Glutamatergic neuron (in vitro differentiated cells): ENCODE results near the gene CLEC2L. TPM values are rescaled to one million over a fixed set of nuclear protein-coding genes. Genes with fewer than 3 reads are reported as not detected.

Experiments
- DNase-seq: peaks from one replicate; pipeline ENCODE4 v3.0.0; 2022
- H3K27ac Mint-ChIP-seq: one replicate; pipeline ENCODE4 v1.8.0; 2020; ENCODE audit warnings: mild to moderate bottlenecking, mixed read lengths, inconsistent platforms; ENCODE audit not compliant: unreplicated experiment
- H3K27me3 Mint-ChIP-seq: one replicate; pipeline ENCODE4 v1.8.0; 2020; ENCODE audit warnings: mild to moderate bottlenecking, moderate library complexity, mixed read lengths, inconsistent platforms; ENCODE audit not compliant: unreplicated experiment
- H3K36me3 Mint-ChIP-seq: one replicate; pipeline ENCODE4 v1.8.0; 2020; ENCODE audit warnings: mild to moderate bottlenecking, mixed read lengths, inconsistent platforms; ENCODE audit not compliant: unreplicated experiment
- H3K4me1 Mint-ChIP-seq: one replicate; pipeline ENCODE4 v1.8.0; 2020; ENCODE audit warnings: mild to moderate bottlenecking, low read depth, mixed read lengths, inconsistent platforms; ENCODE audit not compliant: unreplicated experiment
- H3K4me3 Mint-ChIP-seq: one replicate; pipeline ENCODE4 v1.8.0; 2020; ENCODE audit warnings: mild to moderate bottlenecking, mixed read lengths, inconsistent platforms; ENCODE audit not compliant: unreplicated experiment
- H3K9me3 Mint-ChIP-seq: one replicate; pipeline ENCODE4 v1.8.0; 2020; ENCODE audit warnings: mild to moderate bottlenecking, moderate library complexity, mixed read lengths, inconsistent platforms; ENCODE audit not compliant: unreplicated experiment
- CTCF ChIP-seq: fragments of 200-600 bp; sonication (generic); IDR thresholded peaks from one replicate; pipeline ENCODE4 v1.5.0; 2021; ENCODE audit not compliant: partially characterized antibody, unreplicated experiment
- total RNA-seq: library from RNA; stranded (reverse); fragmentation: NEBNext Ultra II Directional; extraction: Animal tissue kit (Norgen Biotek cat#: 25700); gene quantifications from one replicate; pipeline ENCODE4 v1.2.1, GENCODE V29; 2021; ENCODE audit not compliant: unreplicated experiment

Gene CLEC2L
- total RNA-seq, 1 donor from 2014 or later = 3.1 TPM

GRCh38 chr7:139568813-139569490, 45.5 kb downstream of the CLEC2L start:
- DNase-seq = no peak
- no peak overlapping the region for H3K27ac Mint-ChIP-seq
- TF ChIP-seq CTCF = no peak

GRCh38 chr7:139570119-139570518, 46.6 kb downstream of the CLEC2L start:
- no peak for DNase-seq
- no peak for TF ChIP-seq CTCF
- Mint-ChIP-seq H3K9me3 (peaks cover 5% of the 10 kb centered on the region), H3K4me1 (peaks cover 2% of the 10 kb centered on the region), H3K27ac (no peak overlapping the region), H3K36me3 (peaks cover 5% of the 10 kb centered on the region), H3K4me3 (no peak overlapping the region), H3K27me3 (peaks cover 4% of the 10 kb centered on the region)

More at GRCh38 chr7:139568813-139569490, 45.5 kb downstream of the CLEC2L start:
- Mint-ChIP-seq H3K9me3 (peaks cover 5% of the 10 kb centered on the region), H3K36me3 (peaks cover 5% of the 10 kb centered on the region), H3K4me3 (no peak overlapping the region), H3K27me3 (peaks cover 4% of the 10 kb centered on the region), H3K4me1 (peaks cover 2% of the 10 kb centered on the region)

- H3K4me1 Mint-ChIP-seq = peaks cover 2% of the 10 kb centered on the region
- TF ChIP-seq CTCF = no peak
- peaks cover 5% of the 10 kb centered on the region for H3K9me3 Mint-ChIP-seq
- peaks cover 4% of the 10 kb centered on the region for H3K27me3 Mint-ChIP-seq
- no peak for DNase-seq
- H3K36me3 Mint-ChIP-seq = peaks cover 5% of the 10 kb centered on the region
- no peak overlapping the region for H3K4me3 Mint-ChIP-seq
- H3K27ac Mint-ChIP-seq = no peak overlapping the region
These were observed 47.1 kb downstream of the CLEC2L start for GRCh38 chr7:139570626-139571025.

- H3K9me3 Mint-ChIP-seq = peaks cover 5% of the 10 kb centered on the region
- H3K4me3 Mint-ChIP-seq = no peak overlapping the region
- H3K27ac Mint-ChIP-seq = no peak overlapping the region
- no peak for TF ChIP-seq CTCF
- H3K4me1 Mint-ChIP-seq = peaks cover 2% of the 10 kb centered on the region
- H3K36me3 Mint-ChIP-seq = peaks cover 5% of the 10 kb centered on the region
- no peak for DNase-seq
- peaks cover 4% of the 10 kb centered on the region for H3K27me3 Mint-ChIP-seq
These were observed 47.7 kb downstream of the CLEC2L start for GRCh38 chr7:139571190-139571589.

GRCh38 chr7:139571651-139572050, 48.2 kb downstream of the CLEC2L start:
- no peak for TF ChIP-seq CTCF
- Mint-ChIP-seq H3K4me1 (peaks cover 2% of the 10 kb centered on the region), H3K27ac (no peak overlapping the region), H3K27me3 (peaks cover 4% of the 10 kb centered on the region), H3K9me3 (peaks cover 5% of the 10 kb centered on the region), H3K36me3 (peaks cover 5% of the 10 kb centered on the region), H3K4me3 (no peak overlapping the region)
- DNase-seq = no peak
